DND-41 (cell line): Measurements from ENCODE around the gene MYO1E.

Source experiments
- ATAC-seq: fragments of 200-7000 bp; cut with Tn5 transposase; 3 replicates; pipeline ENCODE4 v1.9.1; 2021; ENCODE audit warnings: low read depth; ENCODE audit not compliant: insufficient read depth
- DNase-seq: peaks from one replicate; pipeline ENCODE4 v3.0.0-alpha.2; 2020
- H2AFZ ChIP-seq: 2 replicates; pipeline ENCODE4 v1.6.0; 2012; ENCODE audit warnings: low read depth, low read length
- H3K27ac ChIP-seq: 2 replicates; pipeline ENCODE4 v1.5.1; 2012; ENCODE audit warnings: low read length, inconsistent platforms
- H3K27me3 ChIP-seq: fragments of 200-600 bp; sonication (generic); 2 replicates; pipeline ENCODE4 v1.6.0; 2012; ENCODE audit warnings: low read length, mild to moderate bottlenecking, inconsistent platforms; ENCODE audit not compliant: insufficient read depth, poor library complexity
- H3K36me3 ChIP-seq: 2 replicates; pipeline ENCODE4 v1.5.1; 2012; ENCODE audit warnings: low read length, inconsistent platforms; ENCODE audit not compliant: insufficient read depth
- H3K4me1 ChIP-seq: 2 replicates; pipeline ENCODE4 v1.5.1; 2012; ENCODE audit warnings: mild to moderate bottlenecking, low read length; ENCODE audit not compliant: insufficient read depth
- H3K4me2 ChIP-seq: 2 replicates; pipeline ENCODE4 v1.6.0; 2012; ENCODE audit warnings: mild to moderate bottlenecking, moderate library complexity, low read length, inconsistent platforms; ENCODE audit not compliant: insufficient read depth
- H3K4me3 ChIP-seq, 2 experiments: fragments of 200-600 bp in 1 of 2; shearing (Covaris generic) in 1 of 2; 2 replicates each; pipeline ENCODE4 v1.5.1; 2012 to 2016; ENCODE audit warnings: inconsistent platforms in 2 of 2, low read length in 2 of 2, mild to moderate bottlenecking in 2 of 2, low read depth in 1 of 2, moderate library complexity in 1 of 2
- H3K79me2 ChIP-seq: 2 replicates; pipeline ENCODE4 v1.6.0; 2012; ENCODE audit warnings: low read length, inconsistent platforms; ENCODE audit not compliant: insufficient read depth
- H3K9ac ChIP-seq: 2 replicates; pipeline ENCODE4 v1.6.0; 2012; ENCODE audit warnings: low read depth, mild to moderate bottlenecking, inconsistent platforms, low read length, moderate library complexity
- H3K9me3 ChIP-seq: 2 replicates; pipeline ENCODE4 v1.5.1; 2012; ENCODE audit warnings: low read length, moderate library complexity, mild to moderate bottlenecking, inconsistent platforms; ENCODE audit not compliant: insufficient read depth, severe bottlenecking
- H4K20me1 ChIP-seq: 2 replicates; pipeline ENCODE4 v1.6.0; 2012; ENCODE audit warnings: low read length; ENCODE audit not compliant: insufficient read depth
- CTCF ChIP-seq: IDR thresholded peaks from 2 replicates; pipeline ENCODE4 v1.5.1; 2012; ENCODE audit warnings: borderline replicate concordance, low read length, moderate library complexity, mild to moderate bottlenecking; ENCODE audit not compliant: poor library complexity, severe bottlenecking; ENCODE audit errors: extremely low read depth
- EZH2 ChIP-seq: IDR thresholded peaks from 3 replicates; pipeline ENCODE4 v1.6.1; 2012; ENCODE audit warnings: borderline replicate concordance, low read depth, mild to moderate bottlenecking, moderate library complexity, low read length, inconsistent platforms; ENCODE audit not compliant: severe bottlenecking

Gene MYO1E

GRCh38 chr15:59217876-59218498 is 154.7 kb downstream of the MYO1E start:
- Histone ChIP-seq H3K36me3 (no peaks in the 10 kb centered on the region), H3K4me3 (no peak overlapping the region), H3K9ac (no peak overlapping the region), H3K79me2 (no peaks in the 10 kb centered on the region), H2AFZ (no peak overlapping the region), H3K4me2 (no peak overlapping the region), H4K20me1 (no peaks in the 10 kb centered on the region), H3K27ac (no peak overlapping the region), H3K27me3 (no peaks in the 10 kb centered on the region), H3K9me3 (no peaks in the 10 kb centered on the region), H3K4me1 (no peaks in the 10 kb centered on the region)
- ATAC-seq (no peak), DNase-seq (no peak)
- no peak for TF ChIP-seq EZH2
- TF ChIP-seq CTCF: no peak

DNA sequence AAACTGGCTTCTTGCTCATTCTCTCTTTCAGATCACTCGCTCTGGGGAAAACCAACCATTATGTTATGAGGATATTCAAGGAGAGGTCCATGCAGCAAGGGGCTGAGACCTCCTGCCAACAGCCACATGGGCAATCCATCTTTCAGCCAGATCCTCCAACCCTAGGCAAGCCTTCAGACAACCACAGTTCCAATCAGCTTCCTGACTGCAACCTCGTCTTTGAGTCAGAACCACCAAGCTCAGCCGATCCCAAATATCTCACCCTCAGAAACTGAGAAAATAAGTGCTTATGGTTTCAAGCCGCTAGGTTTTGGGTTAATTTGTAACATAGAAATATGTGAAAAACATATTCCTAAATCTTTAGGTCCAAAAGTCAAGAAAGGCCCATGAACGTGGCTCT is 155.8 kb downstream of the MYO1E start:
- H3K36me3 ChIP-seq: no peaks in the 10 kb centered on the region
- TF ChIP-seq CTCF (no peak), EZH2 (no peak)
- H3K4me2 ChIP-seq: no peak overlapping the region
- ATAC-seq: no peak
- DNase-seq: no peak
- H3K4me1 ChIP-seq: no peaks in the 10 kb centered on the region
- no peaks in the 10 kb centered on the region for H3K79me2 ChIP-seq
- H3K9ac ChIP-seq: no peak overlapping the region
- no peak overlapping the region for H2AFZ ChIP-seq
- H3K27ac ChIP-seq: no peak overlapping the region
- no peak overlapping the region for H3K4me3 ChIP-seq
- H3K9me3 ChIP-seq: no peaks in the 10 kb centered on the region
- no peaks in the 10 kb centered on the region for H4K20me1 ChIP-seq
- no peaks in the 10 kb centered on the region for H3K27me3 ChIP-seq

GRCh38 chr15:59210186-59210585 is 162.5 kb downstream of the MYO1E start:
- Histone ChIP-seq H3K36me3 (no peaks in the 10 kb centered on the region), H3K4me2 (no peak overlapping the region), H3K4me1 (no peaks in the 10 kb centered on the region), H2AFZ (no peak overlapping the region), H3K27me3 (no peaks in the 10 kb centered on the region), H3K79me2 (no peaks in the 10 kb centered on the region), H3K27ac (no peak overlapping the region), H4K20me1 (no peaks in the 10 kb centered on the region), H3K4me3 (no peak overlapping the region), H3K9ac (no peak overlapping the region), H3K9me3 (no peaks in the 10 kb centered on the region)
- DNase-seq (no peak), ATAC-seq (no peak)
- TF ChIP-seq EZH2 (no peak), CTCF (no peak)
